Lower leg skin (tissue), 3 donors: ENCODE results near the gene PIGN.

Experiments
- CTCF ChIP-seq, 3 donors: fragments of 450-650 bp; IDR thresholded peaks; one replicate each; pipeline ENCODE4 v1.5.1; 2016; ENCODE audit warnings: antibody characterized with exemption in 3 of 3, mild to moderate bottlenecking in 3 of 3, moderate library complexity in 2 of 3
- POLR2A ChIP-seq, 2 donors: fragments of 450-650 bp; IDR thresholded peaks; one replicate each; pipeline ENCODE4 v1.6.1; 2016 to 2017; ENCODE audit warnings: antibody characterized with exemption in 2 of 2, mild to moderate bottlenecking in 1 of 2, moderate library complexity in 1 of 2

DNA sequence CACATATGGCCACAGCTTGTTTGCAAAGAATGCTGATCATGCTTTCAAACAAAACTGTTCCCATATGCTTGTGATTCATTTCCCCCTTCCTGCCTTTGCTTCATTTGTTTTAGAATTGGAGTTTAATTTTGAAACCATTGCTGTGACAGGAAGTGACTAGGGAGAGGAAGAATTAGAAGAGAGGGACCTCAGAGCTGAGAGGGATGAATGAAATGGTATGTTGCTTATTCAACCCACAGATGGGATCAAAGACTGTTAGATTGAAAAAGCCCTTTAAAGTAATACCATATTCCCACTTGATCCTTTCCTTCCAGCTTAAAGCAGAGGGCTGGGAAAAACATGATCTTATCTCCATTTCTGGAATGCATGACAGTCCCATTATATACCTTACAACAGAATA lies 187.9 kb downstream of the PIGN start:
- no peak for TF ChIP-seq CTCF (IDR thresholded peaks at IDR 0.05)
- TF ChIP-seq POLR2A (IDR thresholded peaks at IDR 0.05) = no peak
